ENCODE data around the gene ORMDL3.

ORMDL3 gene

GRCh38 chr17:39934324-39934723 lies 6.9 kb upstream of the ORMDL3 start:
- TF ChIP-seq GABPA (IDR thresholded peaks at IDR 0.05; ENCODE audit: low read depth) (no peak), CTCF (IDR thresholded peaks at IDR 0.05; ENCODE audit: insufficient read depth, low read length) (no peak), REST (IDR thresholded peaks at IDR 0.05; ENCODE audit: insufficient replicate concordance, low read depth) (no peak), SPI1 (IDR thresholded peaks at IDR 0.05; ENCODE audit: borderline replicate concordance, low read depth) (no peak), POLR2AphosphoS5 (IDR thresholded peaks at IDR 0.05; ENCODE audit: low read depth) (no peak)

DNA sequence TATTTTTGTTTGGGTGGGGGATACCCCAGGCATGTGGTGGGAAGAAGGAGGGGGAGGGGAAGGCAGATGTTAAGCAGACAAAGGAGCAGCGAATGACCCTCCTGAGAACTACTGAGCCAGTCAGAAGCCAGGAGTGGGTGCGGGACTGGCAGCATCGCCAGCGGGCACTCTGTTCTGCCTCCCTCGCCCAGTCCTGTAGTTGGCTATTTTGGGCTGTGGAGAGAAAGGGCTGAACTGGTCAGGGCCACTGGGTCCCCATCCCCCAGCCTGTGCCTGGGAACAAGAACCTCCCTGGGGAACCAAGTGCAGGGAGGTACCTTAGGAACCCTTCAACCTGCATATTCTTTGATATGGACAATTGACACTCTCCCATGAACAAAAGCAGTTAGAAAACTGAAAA lies 6.5 kb upstream of the ORMDL3 start:
- TF ChIP-seq GABPA (IDR thresholded peaks at IDR 0.05; ENCODE audit: low read depth) (no peak), SPI1 (IDR thresholded peaks at IDR 0.05; ENCODE audit: borderline replicate concordance, low read depth) (no peak), REST (IDR thresholded peaks at IDR 0.05; ENCODE audit: insufficient replicate concordance, low read depth) (no peak), POLR2AphosphoS5 (IDR thresholded peaks at IDR 0.05; ENCODE audit: low read depth) (no peak), CTCF (IDR thresholded peaks at IDR 0.05; ENCODE audit: insufficient read depth, low read length) (no peak)
- Histone ChIP-seq H3K27me3 (ENCODE audit: insufficient read depth, poor library complexity, severe bottlenecking) (no peaks in the 10 kb centered on the region), H3K4me3 (replicated peaks; ENCODE audit: insufficient read depth, low read length) (no peak overlapping the region), H3K27ac (replicated peaks) (no peak overlapping the region)
- no peak for DNase-seq (ENCODE audit: low read depth in 1 of 2, low spot score in 1 of 2)

More at GRCh38 chr17:39934324-39934723, 6.9 kb upstream of the ORMDL3 start:
- Histone ChIP-seq H3K27ac (replicated peaks) (no peak overlapping the region), H3K27me3 (ENCODE audit: insufficient read depth, poor library complexity, severe bottlenecking) (no peaks in the 10 kb centered on the region), H3K4me3 (replicated peaks; ENCODE audit: insufficient read depth, low read length) (no peak overlapping the region)
- DNase-seq (ENCODE audit: low read depth in 1 of 2, low spot score in 1 of 2): no peak

- Histone ChIP-seq H3K27ac (replicated peaks) (no peak overlapping the region), H3K27me3 (ENCODE audit: insufficient read depth, poor library complexity, severe bottlenecking) (no peaks in the 10 kb centered on the region), H3K4me3 (replicated peaks; ENCODE audit: insufficient read depth, low read length) (no peak overlapping the region)
- TF ChIP-seq CTCF (IDR thresholded peaks at IDR 0.05; ENCODE audit: insufficient read depth, low read length) (no peak), REST (IDR thresholded peaks at IDR 0.05; ENCODE audit: insufficient replicate concordance, low read depth) (no peak), POLR2AphosphoS5 (IDR thresholded peaks at IDR 0.05; ENCODE audit: low read depth) (no peak), GABPA (IDR thresholded peaks at IDR 0.05; ENCODE audit: low read depth) (no peak), SPI1 (IDR thresholded peaks at IDR 0.05; ENCODE audit: borderline replicate concordance, low read depth) (no peak)
- DNase-seq (ENCODE audit: low read depth in 1 of 2, low spot score in 1 of 2): no peak
These were observed 2.4 kb upstream of the ORMDL3 start for GRCh38 chr17:39929646-39930407.

Data from HL-60 (cell line).